A549 (cell line): ENCODE results near the gene KCNQ5. TPM values are rescaled to one million over a fixed set of nuclear protein-coding genes. Genes with fewer than 3 reads are reported as not detected.

Experiments used
- ATAC-seq, 2 experiments: fragments of 200-7000 bp in 1 of 2; fragments of >200 bp in 1 of 2; cut with Nextera tagmentation in 1 of 2; cut with Tn5 transposase in 1 of 2; 3 replicates each; pipeline versions ENCODE4 v1.8.0 to v1.9.1; 2018 to 2020; ENCODE audit warnings: mild to moderate bottlenecking in 1 of 2, moderate library complexity in 1 of 2
- CTCF ChIA-PET: fragments of 300-600 bp; sonication (Branson Sonifier 250); formaldehyde crosslinking; extraction: SDS; loops from one replicate; lab custom pipeline; 2021; ENCODE audit warnings: antibody characterized with exemption, inconsistent platforms; lab: Yijun Ruan, JAX
- POLR2A ChIA-PET: fragments of 350-600 bp; formaldehyde crosslinking; extraction: SDS; loops from one replicate; lab custom pipeline; 2021; ENCODE audit warnings: antibody characterized with exemption, inconsistent platforms; lab: Yijun Ruan, JAX
- DNase-seq, 2 experiments: peaks; one replicate each; pipeline versions ENCODE4 v3.0.0 to v3.0.0-alpha.2; 2011 to 2016; ENCODE audit warnings: low read depth in 1 of 2, low spot score in 1 of 2
- FAIRE-seq: peaks from 2 replicates; lab custom pipeline; 2011; peaks lifted over from hg19 to GRCh38; lab: Jason Lieb, UNC
- H3K27ac ChIP-seq, 2 experiments: fragments of >200 bp; sonication (Bioruptor Twin); formaldehyde crosslinking; 3 replicates each; pipeline ENCODE4 v1.5.1; 2016 to 2017
- H3K4me1 ChIP-seq: fragments of >200 bp; sonication (Bioruptor Twin); formaldehyde crosslinking; 3 replicates; pipeline ENCODE4 v1.6.1; 2016
- H3K4me2 ChIP-seq: fragments of >200 bp; sonication (Bioruptor Twin); formaldehyde crosslinking; 3 replicates; pipeline ENCODE4 v1.6.1; 2016
- H3K4me3 ChIP-seq: fragments of >200 bp; sonication (Bioruptor Twin); formaldehyde crosslinking; 3 replicates; pipeline ENCODE4 v1.5.1; 2016
- H3K9me3 ChIP-seq: fragments of >200 bp; sonication (Bioruptor Twin); formaldehyde crosslinking; 3 replicates; pipeline ENCODE4 v1.6.1; 2016
- ATOH8 ChIP-seq: fragments of 250-450 bp; sonication (Bioruptor Pico); IDR thresholded peaks from 2 replicates; pipeline ENCODE4 v1.5.0; 2020; ENCODE audit warnings: low read depth, mild to moderate bottlenecking, moderate library complexity
- BCL3 ChIP-seq: fragments of >200 bp; sonication (Bioruptor Twin); formaldehyde crosslinking; IDR thresholded peaks from 3 replicates; pipeline ENCODE4 v1.6.1; 2016
- BHLHE40 ChIP-seq: IDR thresholded peaks from 2 replicates; pipeline ENCODE4 v1.6.1; 2012; ENCODE audit warnings: low read depth, low read length, inconsistent platforms
- CBX2 ChIP-seq: fragments of 200-600 bp; sonication (generic); IDR thresholded peaks from 2 replicates; pipeline ENCODE4 v1.6.1; 2016; ENCODE audit warnings: low read depth, mild to moderate bottlenecking, borderline replicate concordance
- CEBPB ChIP-seq, 2 experiments: fragments of >200 bp in 1 of 2; sonication (Bioruptor Twin) in 1 of 2; formaldehyde crosslinking in 1 of 2; IDR thresholded peaks; 2 replicates each; pipeline ENCODE4 v1.6.1; 2012 to 2016
- CHD2 ChIP-seq: fragments of 150-350 bp; IDR thresholded peaks from 2 replicates; pipeline ENCODE4 v1.6.1; 2014; ENCODE audit warnings: low read length; ENCODE audit not compliant: partially characterized antibody
- CHD4 ChIP-seq: fragments of 200-600 bp; sonication (generic); IDR thresholded peaks from 2 replicates; pipeline ENCODE4 v1.6.1; 2016; ENCODE audit warnings: antibody characterized with exemption, mild to moderate bottlenecking, borderline replicate concordance
- CTCF ChIP-seq: fragments of >200 bp; sonication (Bioruptor Twin); formaldehyde crosslinking; IDR thresholded peaks from 3 replicates; pipeline ENCODE4 v1.5.1; 2016
- EHF ChIP-seq: fragments of 250-450 bp; sonication (Bioruptor Pico); IDR thresholded peaks from 2 replicates; pipeline ENCODE4 v1.5.0; 2020; ENCODE audit warnings: mild to moderate bottlenecking
- EP300 ChIP-seq, 2 experiments: fragments of >200 bp; sonication (Bioruptor Twin); formaldehyde crosslinking; IDR thresholded peaks; 2 replicates in 1 of 2; 3 replicates in 1 of 2; pipeline ENCODE4 v1.6.1; 2016 to 2017
- FOSB ChIP-seq: fragments of 250-450 bp; sonication (Bioruptor Pico); IDR thresholded peaks from 2 replicates; pipeline ENCODE4 v1.5.0; 2020; ENCODE audit warnings: mild to moderate bottlenecking, moderate library complexity
- GATA3 ChIP-seq: IDR thresholded peaks from 2 replicates; pipeline ENCODE4 v1.6.1; 2012; ENCODE audit warnings: borderline replicate concordance
- HES2 ChIP-seq: fragments of >200 bp; sonication (Bioruptor Twin); formaldehyde crosslinking; IDR thresholded peaks from 2 replicates; pipeline ENCODE4 v1.6.1; 2016
- HEYL ChIP-seq: fragments of 250-450 bp; sonication (Bioruptor Pico); IDR thresholded peaks from 2 replicates; pipeline ENCODE4 v1.8.0; 2021; ENCODE audit warnings: mild to moderate bottlenecking, moderate library complexity
- HOXA7 ChIP-seq: fragments of 250-450 bp; sonication (Bioruptor Pico); IDR thresholded peaks from 2 replicates; pipeline ENCODE4 v1.5.0; 2020; ENCODE audit warnings: mild to moderate bottlenecking, moderate library complexity
- HOXB13 ChIP-seq: fragments of 250-450 bp; sonication (Bioruptor Pico); IDR thresholded peaks from 2 replicates; pipeline ENCODE4 v1.5.0; 2020; ENCODE audit warnings: low read depth, mild to moderate bottlenecking, moderate library complexity
- HOXB5 ChIP-seq: fragments of 250-450 bp; sonication (Bioruptor Pico); IDR thresholded peaks from 2 replicates; pipeline ENCODE4 v1.5.0; 2020; ENCODE audit warnings: mild to moderate bottlenecking, moderate library complexity
- MAFK ChIP-seq: fragments of 450-650 bp; IDR thresholded peaks from 2 replicates; pipeline ENCODE4 v1.6.1; 2014; ENCODE audit not compliant: partially characterized antibody
- MAX ChIP-seq: IDR thresholded peaks from 2 replicates; pipeline ENCODE4 v1.6.1; 2012
- NFE2L2 ChIP-seq: fragments of 150-350 bp; conservative IDR thresholded peaks from 2 replicates; pipeline ENCODE4 v1.6.1; 2014; ENCODE audit warnings: low read length
- POLR2AphosphoS2 ChIP-seq: conservative IDR thresholded peaks from 2 replicates; pipeline ENCODE4 v1.6.1; 2012; ENCODE audit warnings: low read length, improper control_type of control experiment, inconsistent platforms
- RCOR1 ChIP-seq: fragments of 150-350 bp; IDR thresholded peaks from 2 replicates; pipeline ENCODE4 v1.6.1; 2014; ENCODE audit warnings: antibody characterized with exemption, low read length, low read depth
- RFX5 ChIP-seq: fragments of 450-650 bp; IDR thresholded peaks from 2 replicates; pipeline ENCODE4 v1.7.1; 2014; ENCODE audit warnings: antibody characterized with exemption, mild to moderate bottlenecking, moderate library complexity
- RNF2 ChIP-seq: fragments of 200-600 bp; sonication (generic); IDR thresholded peaks from 2 replicates; pipeline ENCODE4 v1.6.1; 2016; ENCODE audit warnings: low read depth, mild to moderate bottlenecking, antibody characterized with exemption, moderate library complexity, borderline replicate concordance
- SMC3 ChIP-seq: fragments of >200 bp; sonication (Bioruptor Twin); formaldehyde crosslinking; IDR thresholded peaks from 3 replicates; pipeline ENCODE4 v1.6.1; 2018; ENCODE audit warnings: inconsistent platforms
- USF2 ChIP-seq: fragments of 450-650 bp; IDR thresholded peaks from 2 replicates; pipeline ENCODE4 v1.6.1; 2014; ENCODE audit warnings: antibody characterized with exemption
- ZC3H11A ChIP-seq: fragments of 450-650 bp; IDR thresholded peaks from 2 replicates; pipeline ENCODE4 v1.6.1; 2014; ENCODE audit warnings: antibody characterized with exemption, mild to moderate bottlenecking
- ZSCAN20 ChIP-seq: fragments of 250-450 bp; sonication (Bioruptor Pico); IDR thresholded peaks from 2 replicates; pipeline ENCODE4 v1.8.0; 2022; ENCODE audit warnings: mild to moderate bottlenecking, moderate library complexity
- WGBS: methylation state at CpG from one replicate; pipeline ENCODE4 v1.1.6; 2017; ENCODE audit errors: missing lambda C conversion rate; 5-methylcytosine and 5-hydroxymethylcytosine counted together
- polyA plus RNA-seq, 4 experiments: library from polyadenylated mRNA; depleted of rRNA in 3 of 4; stranded (reverse); fragments of >200 nt; fragmentation: RNase III in 1 of 4; extraction: RNeasy Plus Mini Kit Qiagen cat#74134 plus additional on column Dnase treatment in 1 of 4; gene quantifications; 2 replicates in 3 of 4; 3 replicates in 1 of 4; pipeline ENCODE4 v1.2.3, GENCODE V29; 2011 to 2017

KCNQ5 gene
- polyA plus RNA-seq, 2 of the 4 experiments (the other 2 are of a cell fraction), result 1.2 to 1.3 TPM

- FAIRE-seq (no peak), ATAC-seq (no peak), DNase-seq (no peak)
- ChIA-PET POLR2A (no interaction called here), CTCF (interaction anchor here (0.5 kb wide), 1 partner anchor 101 kb away, joined by 3 read pairs; no protein-coding TSS in a partner anchor)
- H3K4me2 ChIP-seq, result no peak overlapping the region
- H3K27ac ChIP-seq, result no peak overlapping the region
- no peak overlapping the region for H3K4me3 ChIP-seq
- TF ChIP-seq ZC3H11A (no peak), NFE2L2 (no peak), BCL3 (no peak), ZSCAN20 (CRISPR knock-in tag) (no peak), USF2 (no peak), CHD4 (no peak), FOSB (CRISPR knock-in tag) (no peak), RFX5 (no peak), HEYL (CRISPR knock-in tag) (no peak), RNF2 (no peak), MAX (no peak), RCOR1 (no peak), CBX2 (no peak)
- no peaks in the 10 kb centered on the region for H3K9me3 ChIP-seq
- no peaks in the 10 kb centered on the region for H3K4me1 ChIP-seq
Observed at GRCh38 chr6:72849346-72849745, 227.5 kb downstream of the KCNQ5 start.

- H3K27ac ChIP-seq, result no peak overlapping the region
- H3K9me3 ChIP-seq, result no peaks in the 10 kb centered on the region
- no peak overlapping the region for H3K4me2 ChIP-seq
- no peak overlapping the region for H3K4me3 ChIP-seq
- TF ChIP-seq GATA3, result no peak
- no peak for TF ChIP-seq NFE2L2
- no peak for TF ChIP-seq CHD4
- TF ChIP-seq ZSCAN20 (CRISPR knock-in tag), result no peak
- TF ChIP-seq CBX2, result no peak
- no peak for TF ChIP-seq SMC3
- no peak for TF ChIP-seq HOXA7 (CRISPR knock-in tag)
- TF ChIP-seq HES2, result no peak
- no peak for TF ChIP-seq EHF (CRISPR knock-in tag)
- no peak for TF ChIP-seq CHD2
- TF ChIP-seq POLR2AphosphoS2, result no peak
- no peak for TF ChIP-seq MAFK
- TF ChIP-seq FOSB (CRISPR knock-in tag), result no peak
- TF ChIP-seq RFX5, result no peak
- no peak for TF ChIP-seq ATOH8 (CRISPR knock-in tag)
- DNase-seq (no peak), ATAC-seq (no peak), FAIRE-seq (no peak)
- ChIA-PET CTCF (interaction anchor here (1.2 kb wide), 1 partner anchor 11 kb away, joined by 3 read pairs; no protein-coding TSS in a partner anchor), POLR2A (no interaction called here)
- H3K4me1 ChIP-seq, result no peaks in the 10 kb centered on the region
- WGBS, result 21% methylated on average over 2 of the region's 2 CpGs
Observed at GRCh38 chr6:72850040-72850439, 228.2 kb downstream of the KCNQ5 start.

GRCh38 chr6:72850469-72850868 is 228.6 kb downstream of the KCNQ5 start:
- ChIA-PET POLR2A (no interaction called here), CTCF (interaction anchor here (1.2 kb wide), 1 partner anchor 11 kb away, joined by 3 read pairs; no protein-coding TSS in a partner anchor)
- no peaks in the 10 kb centered on the region for H3K4me1 ChIP-seq
- no peaks in the 10 kb centered on the region for H3K9me3 ChIP-seq
- no peak for DNase-seq
- no peak overlapping the region for H3K4me3 ChIP-seq
- FAIRE-seq, result no peak
- H3K27ac ChIP-seq, result no peak overlapping the region
- ATAC-seq, result no peak
- no peak overlapping the region for H3K4me2 ChIP-seq
- WGBS, result 0% methylated on average over 1 of the region's 1 CpG
- TF ChIP-seq HOXB5 (CRISPR knock-in tag) (no peak), USF2 (no peak), EP300 (IDR thresholded peaks at IDR 0.05) (no peak), BHLHE40 (no peak), CEBPB (IDR thresholded peaks at IDR 0.05) (no peak), CTCF (no peak), HOXB13 (no peak), ZSCAN20 (CRISPR knock-in tag) (no peak)
